GM21360 (cell line): Measurements from ENCODE around the gene LIN7A.
A peak's percentile ranks its signal among the peaks of the same experiment; 100 is the strongest.

Source experiments
- ATAC-seq: cut with Tn5 transposase; IDR thresholded peaks from one replicate; pipeline ENCODE4 v1.9.1; 2021; ENCODE audit warnings: mild to moderate bottlenecking, moderate library complexity; ENCODE audit not compliant: unreplicated experiment

LIN7A gene

DNA sequence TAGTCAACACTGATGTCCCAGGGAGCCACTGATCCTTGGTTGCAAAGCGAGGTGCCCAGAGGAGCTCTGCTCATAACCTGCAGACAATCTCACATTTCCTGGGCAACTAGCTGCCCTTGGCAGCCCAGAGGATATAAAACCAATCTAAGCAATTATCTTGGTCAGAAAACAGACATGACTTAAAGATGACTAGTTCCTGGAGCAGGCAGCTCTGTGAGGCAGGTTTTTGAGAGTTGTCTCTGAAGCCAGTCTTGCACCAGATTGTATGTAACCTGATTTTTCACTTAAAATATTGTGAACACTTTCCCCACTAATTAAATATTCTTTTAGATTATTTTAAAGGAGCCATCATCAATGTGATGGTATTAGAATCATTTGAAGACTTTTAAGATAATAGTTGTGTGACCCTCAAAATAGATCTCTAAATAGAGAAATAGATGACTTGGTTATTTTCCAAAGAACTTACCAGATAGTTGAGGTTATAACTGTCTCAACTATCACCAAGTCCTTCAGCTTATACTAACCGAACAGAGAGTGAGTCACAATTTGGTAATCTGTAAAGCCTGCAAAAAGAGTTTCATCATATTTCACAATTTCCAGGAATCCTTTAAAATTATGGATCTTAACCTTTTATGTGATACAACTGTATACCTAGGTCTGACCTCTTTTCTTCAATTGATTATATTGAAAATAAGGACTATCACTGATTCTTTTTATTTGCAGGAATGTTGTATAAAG lies 75.9 kb downstream of the LIN7A start:
- no peak for ATAC-seq

GRCh38 chr12:80860928-80861327 lies 76.8 kb downstream of the LIN7A start:
- no peak for ATAC-seq

GRCh38 chr12:80860206-80860605 lies 77.5 kb downstream of the LIN7A start:
- no peak for ATAC-seq

GRCh38 chr12:80858356-80858755 lies 79.4 kb downstream of the LIN7A start:
- no peak for ATAC-seq

GRCh38 chr12:80857311-80857710 lies 80.4 kb downstream of the LIN7A start:
- no peak for ATAC-seq

DNA sequence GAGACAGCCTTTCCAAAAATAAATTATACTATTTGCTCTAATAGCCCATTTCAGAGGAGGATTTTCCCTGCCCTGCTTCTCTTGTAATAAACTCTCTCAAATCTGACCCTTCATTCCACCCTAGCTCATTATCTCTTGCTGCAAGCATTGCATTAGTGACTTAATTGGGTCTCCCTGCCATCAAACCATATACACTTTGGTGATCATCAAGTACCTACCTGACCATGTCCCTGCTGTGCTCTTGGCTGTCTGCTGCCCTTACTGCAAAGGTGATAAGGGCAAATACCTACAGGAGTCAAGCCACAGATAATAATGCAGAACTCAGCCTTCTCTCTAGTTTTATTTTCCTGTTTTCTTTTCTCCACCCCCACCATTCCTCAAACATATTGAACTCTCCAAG lies 88.4 kb downstream of the LIN7A start:
- no peak for ATAC-seq

DNA sequence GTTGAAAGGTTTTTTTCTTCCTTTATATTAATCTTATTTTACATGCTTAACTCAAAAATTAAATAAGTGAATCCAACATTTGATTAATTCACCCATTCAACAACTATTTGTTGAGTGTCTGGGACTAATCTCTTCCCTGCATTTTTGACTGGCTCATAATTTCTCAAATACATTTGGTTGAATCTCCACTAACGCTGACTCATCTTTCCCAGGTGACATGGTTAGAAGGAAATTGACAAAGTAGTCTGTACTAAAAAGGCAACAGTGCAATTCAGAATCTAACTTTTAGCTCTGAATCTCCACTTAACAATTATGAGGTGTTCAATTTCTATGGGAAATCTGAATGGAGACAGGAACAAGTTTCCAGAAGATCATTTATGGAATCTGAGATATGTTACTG lies 88.9 kb downstream of the LIN7A start:
- no peak for ATAC-seq

DNA sequence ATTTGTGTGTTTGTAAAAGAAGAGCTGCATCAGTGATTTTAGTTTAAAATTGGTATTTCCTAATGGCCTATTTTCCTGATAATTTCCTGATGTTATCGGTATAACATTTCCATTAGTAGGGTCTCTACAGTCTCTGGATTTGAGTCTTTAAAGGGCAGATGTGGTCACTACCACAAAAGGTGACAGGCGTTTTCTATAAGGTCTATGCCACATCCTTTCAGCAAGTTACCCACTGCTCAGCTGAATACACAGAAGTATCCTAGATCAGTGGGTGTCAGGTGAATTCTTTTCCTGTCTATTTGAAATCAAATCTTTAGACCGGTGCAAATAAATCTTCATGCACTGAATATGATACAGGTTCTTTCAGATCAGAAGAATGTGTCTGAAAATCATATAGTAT lies 90.2 kb downstream of the LIN7A start:
- no peak for ATAC-seq

GRCh38 chr12:80846952-80847351 lies 90.8 kb downstream of the LIN7A start:
- no peak for ATAC-seq

GRCh38 chr12:80845639-80846038 lies 92.1 kb downstream of the LIN7A start:
- ATAC-seq, result no peak

DNA sequence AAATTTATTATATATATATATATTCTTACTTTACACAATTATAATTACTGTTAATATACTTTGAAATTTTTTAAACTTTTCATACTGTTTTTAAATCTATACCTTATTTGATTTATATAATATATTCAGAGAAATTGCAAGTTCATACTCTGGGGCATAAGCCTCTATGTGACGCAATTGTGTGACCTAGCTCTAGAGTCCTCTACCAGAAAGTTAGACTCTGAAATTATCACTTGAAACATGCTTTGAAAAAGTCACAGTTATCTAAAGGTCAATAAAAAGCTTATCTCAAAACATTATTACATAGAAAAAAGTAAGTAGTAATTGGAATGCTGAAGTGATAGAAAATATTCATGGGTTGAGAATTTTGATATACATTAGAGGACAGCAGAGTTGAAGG lies 93.8 kb downstream of the LIN7A start:
- ATAC-seq, result no peak

GRCh38 chr12:80838708-80839107 lies 99.0 kb downstream of the LIN7A start:
- ATAC-seq, result no peak

DNA sequence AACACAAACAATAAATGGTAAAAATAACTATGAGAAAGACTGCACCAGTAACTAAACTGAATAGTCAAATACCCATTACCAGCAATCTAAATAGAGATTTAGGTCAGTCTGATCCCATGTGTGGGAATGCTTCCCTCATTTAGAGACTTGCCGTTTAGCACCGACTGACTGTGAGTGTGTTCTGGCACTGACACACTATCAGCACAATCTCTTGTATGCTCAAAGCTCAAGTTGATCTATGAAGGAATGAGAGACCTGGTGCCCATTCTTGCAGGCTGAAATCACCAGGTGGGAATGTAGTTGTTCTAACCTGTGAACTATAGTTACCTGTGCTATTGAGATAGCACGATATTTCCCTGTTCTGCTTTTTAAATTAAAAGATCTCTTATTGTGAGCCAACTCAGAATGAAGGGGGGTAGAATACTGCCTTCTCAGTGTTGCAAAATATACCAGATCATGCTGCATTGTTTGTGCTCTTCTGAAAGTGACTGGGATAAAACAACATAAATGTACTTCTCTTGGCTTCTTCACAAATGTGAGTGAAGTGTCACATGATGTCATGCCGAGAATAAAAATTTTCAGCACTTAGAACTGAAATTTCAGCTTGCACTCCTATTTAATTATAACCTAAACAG lies 99.6 kb downstream of the LIN7A start:
- no peak for ATAC-seq

DNA sequence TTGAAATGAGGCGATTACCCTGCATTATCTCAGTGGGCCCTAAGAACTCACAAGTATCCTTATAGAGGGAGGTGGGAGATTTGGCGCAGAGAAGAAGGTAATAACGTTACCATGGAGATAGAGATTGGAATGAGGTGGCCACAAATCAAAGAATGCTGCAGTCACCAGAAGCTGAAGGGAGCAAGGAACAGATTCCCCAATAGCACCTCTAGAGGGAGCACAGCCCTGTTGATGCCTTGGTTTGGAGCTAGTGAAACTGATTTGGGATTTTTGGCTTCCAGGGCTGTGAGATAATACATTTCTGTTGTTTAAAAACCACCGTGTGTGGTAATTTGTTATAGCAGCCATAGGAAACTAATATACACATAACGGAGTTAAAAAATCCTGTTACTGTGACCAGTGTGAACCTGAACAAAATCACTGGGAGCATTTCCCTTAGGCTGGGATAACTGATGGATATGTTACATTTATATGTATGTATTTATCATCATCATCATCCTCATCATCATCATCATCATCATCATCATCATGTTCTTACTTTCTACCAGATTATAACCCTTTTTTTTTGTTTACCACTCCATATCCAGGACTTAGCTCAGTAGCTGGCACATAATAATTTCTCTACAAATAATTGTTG lies 100.3 kb downstream of the LIN7A start:
- peak; percentile 66 for ATAC-seq

DNA sequence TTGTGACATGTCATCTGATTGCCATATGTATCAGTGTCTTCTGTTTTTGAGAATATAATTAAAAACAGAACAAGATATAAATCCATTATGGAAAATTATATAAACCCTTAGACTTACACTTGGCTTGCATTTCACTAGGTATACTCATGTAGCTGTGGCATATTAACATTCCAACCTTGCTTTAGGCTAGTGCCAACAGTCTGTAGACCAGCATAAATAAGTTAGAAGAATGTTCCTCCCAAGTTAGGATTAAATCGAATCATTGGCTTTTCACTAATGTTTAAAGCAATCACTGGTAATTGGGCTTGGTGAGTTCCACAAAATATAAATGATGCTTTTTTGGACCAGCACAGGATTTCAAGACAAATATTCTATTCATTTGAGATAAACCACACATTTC lies 103.0 kb downstream of the LIN7A start:
- ATAC-seq, result no peak

DNA sequence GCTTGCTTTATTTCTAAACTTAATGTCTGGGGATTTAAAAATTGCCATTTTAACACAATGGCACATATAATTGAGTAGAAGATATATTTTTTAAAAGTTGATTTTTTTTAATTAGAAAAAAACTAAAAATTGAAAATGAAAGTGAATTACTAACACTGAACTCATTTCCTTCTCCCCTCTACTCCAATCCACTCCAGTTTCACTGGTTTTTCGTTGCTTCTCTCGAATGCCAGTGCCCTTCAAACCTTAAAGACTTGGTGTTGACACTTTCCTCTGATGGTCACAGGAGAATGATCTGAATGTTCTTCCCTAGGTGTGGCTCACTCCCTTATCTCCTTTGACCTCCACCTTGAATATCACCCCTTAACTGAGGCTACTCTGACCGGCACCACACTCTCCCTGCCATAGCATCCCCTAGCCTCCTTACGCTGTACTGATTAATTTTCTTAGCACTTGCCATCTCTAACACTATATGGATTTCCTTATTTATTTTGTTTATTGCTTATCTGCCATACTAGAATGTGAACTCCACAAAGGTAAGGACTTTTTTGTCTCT lies 107.1 kb downstream of the LIN7A start:
- ATAC-seq, result no peak

DNA sequence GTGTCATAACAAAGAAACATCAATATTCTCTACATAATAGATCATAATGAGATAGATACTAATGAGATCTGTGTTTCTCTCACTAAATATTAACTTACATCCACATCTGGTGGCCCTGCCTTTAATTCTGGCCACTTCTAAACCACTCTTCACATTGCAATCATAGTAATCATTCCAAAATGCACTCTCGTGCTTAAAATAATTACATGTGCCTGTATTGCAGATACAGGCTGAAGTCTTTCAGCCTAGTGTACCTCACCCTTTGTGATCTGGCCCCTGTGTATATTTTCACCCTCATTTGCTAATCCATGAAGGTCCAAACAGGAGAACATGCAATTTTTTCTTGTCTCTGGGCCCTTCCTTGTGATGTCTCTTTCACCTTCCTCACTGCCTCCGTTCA lies 108.0 kb downstream of the LIN7A start:
- no peak for ATAC-seq

DNA sequence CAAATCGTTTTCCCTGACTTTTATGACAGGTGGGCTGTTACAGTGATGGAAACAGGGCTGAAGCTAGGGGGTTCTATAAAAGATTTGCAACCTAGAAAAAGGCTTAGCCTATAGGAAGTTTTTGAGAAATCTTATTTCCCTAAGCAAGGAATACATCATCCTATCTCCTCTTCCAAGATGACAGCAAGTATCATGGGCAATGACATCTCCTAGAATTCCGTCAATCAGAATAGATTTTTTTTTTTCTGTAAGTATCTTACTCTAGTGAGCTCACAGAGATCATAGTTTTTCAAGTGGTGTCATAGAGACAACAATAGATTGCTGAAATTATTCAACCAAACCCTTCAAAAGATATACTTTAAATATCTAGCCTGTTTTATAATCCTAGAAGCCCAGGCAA lies 112.2 kb downstream of the LIN7A start:
- no peak for ATAC-seq

DNA sequence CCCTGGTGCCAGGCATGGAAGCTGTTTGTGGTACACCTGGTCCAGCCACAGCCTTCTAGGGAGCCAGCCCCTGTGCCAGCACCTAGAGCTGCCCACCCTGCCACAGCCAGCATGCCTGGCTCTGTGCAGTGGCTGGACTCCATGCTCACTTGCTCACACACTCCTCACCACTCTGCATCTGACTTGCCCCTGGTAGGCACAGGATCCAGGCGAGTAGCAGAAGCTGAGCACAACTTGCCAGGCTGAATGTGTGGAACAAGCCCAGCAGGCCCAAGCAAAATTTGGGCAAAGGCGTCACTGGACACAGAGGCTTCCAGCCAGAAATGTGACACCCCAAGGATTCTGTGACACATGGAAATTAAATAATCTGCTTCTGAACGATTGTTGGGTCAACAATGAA lies 114.3 kb downstream of the LIN7A start:
- no peak for ATAC-seq

- no peak for ATAC-seq
These were observed 116.2 kb downstream of the LIN7A start for GRCh38 chr12:80821513-80822000.

DNA sequence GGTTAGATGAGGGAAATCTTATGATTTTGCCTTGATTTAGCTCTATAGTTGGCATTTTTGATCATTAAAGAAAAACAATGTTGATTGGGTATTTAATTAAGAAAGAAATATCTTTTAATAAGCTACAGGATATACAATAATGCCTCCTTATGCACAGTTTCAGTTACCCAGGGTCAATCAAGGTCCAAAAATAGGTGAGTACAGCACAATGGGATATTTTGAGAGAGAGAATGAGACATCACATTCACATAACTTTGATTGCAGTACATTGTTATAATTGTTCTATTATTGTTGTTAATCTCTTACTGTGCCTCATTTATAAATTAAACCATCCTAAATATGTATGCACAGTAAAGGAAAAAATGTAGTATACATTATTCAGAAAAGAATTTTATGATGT lies 118.9 kb downstream of the LIN7A start:
- ATAC-seq, result no peak

GRCh38 chr12:80815351-80815750 lies 122.4 kb downstream of the LIN7A start:
- no peak for ATAC-seq
